Progenitor cell of endocrine pancreas (in vitro differentiated cells): ENCODE results near the gene PC. TPM values are rescaled to one million over a fixed set of nuclear protein-coding genes. Genes with fewer than 3 reads are reported as not detected.

ENCODE experiments used
- DNase-seq: peaks from one replicate; pipeline ENCODE4 v3.0.0; 2021; ENCODE audit warnings: low spot score; ENCODE audit not compliant: unreplicated experiment
- H3K27ac Mint-ChIP-seq: 2 replicates; pipeline ENCODE4 v1.8.0; 2021; ENCODE audit warnings: mild to moderate bottlenecking, moderate library complexity, mixed read lengths
- H3K27me3 Mint-ChIP-seq: 2 replicates; pipeline ENCODE4 v1.8.0; 2021; ENCODE audit warnings: mixed read lengths
- H3K36me3 Mint-ChIP-seq: 2 replicates; pipeline ENCODE4 v1.8.0; 2022; ENCODE audit warnings: mixed read lengths; ENCODE audit not compliant: insufficient read depth
- H3K4me1 Mint-ChIP-seq: 2 replicates; pipeline ENCODE4 v1.8.0; 2021; ENCODE audit warnings: low read depth, mixed read lengths
- H3K4me3 Mint-ChIP-seq: 2 replicates; pipeline ENCODE4 v1.8.0; 2021; ENCODE audit warnings: low read depth, mild to moderate bottlenecking, moderate library complexity, mixed read lengths
- H3K9me3 Mint-ChIP-seq: 2 replicates; pipeline ENCODE4 v1.8.0; 2021; ENCODE audit warnings: low read depth, mixed read lengths
- CTCF ChIP-seq: fragments of 200-600 bp; sonication (generic); IDR thresholded peaks from one replicate; pipeline ENCODE4 v1.5.0; 2021; ENCODE audit warnings: antibody characterized with exemption, mild to moderate bottlenecking; ENCODE audit not compliant: unreplicated experiment
- total RNA-seq: library from RNA; stranded (reverse); gene quantifications from 2 replicates; pipeline ENCODE4 v1.2.1, GENCODE V29; 2021

The PC gene
- total RNA-seq, 1 donor from 2014 or later, result 25.0 TPM

- no peak for TF ChIP-seq CTCF
- H3K27me3 Mint-ChIP-seq, result no peaks in the 10 kb centered on the region
- H3K4me1 Mint-ChIP-seq, result peaks cover 11% of the 10 kb centered on the region
- H3K4me3 Mint-ChIP-seq, result no peak overlapping the region
- H3K36me3 Mint-ChIP-seq, result no peaks in the 10 kb centered on the region
- H3K9me3 Mint-ChIP-seq, result no peaks in the 10 kb centered on the region
- DNase-seq, result no peak
- no peak overlapping the region for H3K27ac Mint-ChIP-seq
Measured at GRCh38 chr11:66904981-66905521, 53.1 kb downstream of the PC start.

- Mint-ChIP-seq H3K9me3 (no peaks in the 10 kb centered on the region), H3K4me1 (peaks cover 11% of the 10 kb centered on the region), H3K27ac (no peak overlapping the region), H3K4me3 (no peak overlapping the region), H3K27me3 (no peaks in the 10 kb centered on the region), H3K36me3 (no peaks in the 10 kb centered on the region)
- no peak for DNase-seq
- TF ChIP-seq CTCF, result no peak
Measured at GRCh38 chr11:66904561-66904960, 53.6 kb downstream of the PC start.

GRCh38 chr11:66904055-66904454, 54.1 kb downstream of the PC start:
- Mint-ChIP-seq H3K4me1 (peaks cover 11% of the 10 kb centered on the region), H3K27me3 (no peaks in the 10 kb centered on the region), H3K36me3 (no peaks in the 10 kb centered on the region), H3K4me3 (no peak overlapping the region), H3K27ac (no peak overlapping the region), H3K9me3 (no peaks in the 10 kb centered on the region)
- no peak for TF ChIP-seq CTCF
- no peak for DNase-seq

GRCh38 chr11:66902486-66903177, 55.6 kb downstream of the PC start:
- H3K27me3 Mint-ChIP-seq, result no peaks in the 10 kb centered on the region
- no peak overlapping the region for H3K27ac Mint-ChIP-seq
- DNase-seq, result no peak

GRCh38 chr11:66901964-66902390, 56.2 kb downstream of the PC start:
- DNase-seq, result no peak
- TF ChIP-seq CTCF, result no peak
- H3K36me3 Mint-ChIP-seq, result no peaks in the 10 kb centered on the region
- no peaks in the 10 kb centered on the region for H3K27me3 Mint-ChIP-seq
- H3K27ac Mint-ChIP-seq, result no peak overlapping the region
- H3K4me1 Mint-ChIP-seq, result peaks cover 5% of the 10 kb centered on the region
- no peak overlapping the region for H3K4me3 Mint-ChIP-seq
- no peaks in the 10 kb centered on the region for H3K9me3 Mint-ChIP-seq

More at GRCh38 chr11:66902486-66903177, 55.6 kb downstream of the PC start:
- TF ChIP-seq CTCF, result no peak
- Mint-ChIP-seq H3K36me3 (no peaks in the 10 kb centered on the region), H3K9me3 (no peaks in the 10 kb centered on the region), H3K4me1 (peaks cover 5% of the 10 kb centered on the region), H3K4me3 (no peak overlapping the region)
